OCI-LY7 (cell line): ENCODE measurements around the gene TPD52L1. TPM values are rescaled to one million over a fixed set of nuclear protein-coding genes. Genes with fewer than 3 reads are reported as not detected.
"Not testable (repeated sequence)": the region's sequence is repeated elsewhere in the genome, so short reads cannot be mapped to it uniquely, and the experiment has no call there.

Source experiments
- BruUV-seq: library from RNA; stranded (reverse); fragments of 400-500 nt; replicated peaks from 2 replicates; lab custom pipeline; 2021; lab: Mats Ljungman, UMichigan
- CTCF ChIA-PET: fragments of 300-600 bp; sonication (Branson Sonifier 250); formaldehyde crosslinking; loops from one replicate; lab custom pipeline; 2022; ENCODE audit warnings: antibody characterized with exemption; ENCODE audit not compliant: unreplicated experiment; lab: Charles Lee
- POLR2A ChIA-PET: fragments of 300-600 bp; sonication (Branson Sonifier 250); formaldehyde crosslinking; loops from one replicate; lab custom pipeline; 2022; ENCODE audit warnings: antibody characterized with exemption; lab: Charles Lee
- DNase-seq: peaks from one replicate; pipeline ENCODE4 v3.0.0-alpha.2; 2015; ENCODE audit warnings: low spot score
- H2AFZ ChIP-seq: fragments of 200-600 bp; sonication (generic), shearing (Covaris generic); 2 replicates; pipeline ENCODE4 v1.6.1; 2014; ENCODE audit warnings: mild to moderate bottlenecking, antibody characterized with exemption, low read length, moderate library complexity
- H3K27ac ChIP-seq: fragments of 200-600 bp; sonication (generic); 2 replicates; pipeline ENCODE4 v1.5.1; 2014; ENCODE audit warnings: mixed run types, low read depth, mild to moderate bottlenecking, moderate library complexity, low read length, inconsistent platforms; ENCODE audit not compliant: poor library complexity, severe bottlenecking
- H3K36me3 ChIP-seq: fragments of 200-600 bp; sonication (generic); 2 replicates; pipeline ENCODE4 v1.6.1; 2014; ENCODE audit warnings: mild to moderate bottlenecking, antibody characterized with exemption, low read length, moderate library complexity, mixed read lengths; ENCODE audit not compliant: insufficient read depth
- H3K4me1 ChIP-seq: fragments of 200-600 bp; sonication (generic); 2 replicates; pipeline ENCODE4 v1.5.1; 2014; ENCODE audit warnings: mild to moderate bottlenecking, low read length; ENCODE audit not compliant: insufficient read depth, poor library complexity, severe bottlenecking
- H3K4me2 ChIP-seq: fragments of 200-600 bp; sonication (generic); 2 replicates; pipeline ENCODE4 v1.6.1; 2014; ENCODE audit warnings: mild to moderate bottlenecking, low read length
- H3K4me3 ChIP-seq: fragments of 200-600 bp; sonication (generic); 2 replicates; pipeline ENCODE4 v1.5.1; 2014; ENCODE audit warnings: mild to moderate bottlenecking, low read depth, low read length; ENCODE audit not compliant: poor library complexity, severe bottlenecking
- H3K79me2 ChIP-seq: fragments of 200-600 bp; sonication (generic); 2 replicates; pipeline ENCODE4 v1.6.1; 2016; ENCODE audit warnings: low read depth, mild to moderate bottlenecking, low read length, moderate library complexity, mixed read lengths; ENCODE audit not compliant: insufficient read depth
- H3K9me2 ChIP-seq: fragments of 200-600 bp; sonication (generic); 2 replicates; pipeline ENCODE4 v1.6.1; 2016; ENCODE audit warnings: mild to moderate bottlenecking, low read length, mixed read lengths; ENCODE audit not compliant: insufficient read depth
- H3K9me3 ChIP-seq: fragments of 200-600 bp; sonication (generic); 2 replicates; pipeline ENCODE4 v1.6.1; 2014; ENCODE audit warnings: mild to moderate bottlenecking, mixed run types, low read length, mixed read lengths
- H4K20me1 ChIP-seq: fragments of 200-600 bp; sonication (generic); 2 replicates; pipeline ENCODE4 v1.6.1; 2014; ENCODE audit warnings: mild to moderate bottlenecking, antibody characterized with exemption, low read length, moderate library complexity, mixed read lengths; ENCODE audit not compliant: insufficient read depth
- CTCF ChIP-seq: fragments of 200-600 bp; sonication (generic); conservative IDR thresholded peaks from 2 replicates; pipeline ENCODE4 v1.5.1; 2014; ENCODE audit warnings: mild to moderate bottlenecking, antibody characterized with exemption, low read length, moderate library complexity, mixed read lengths
- EZH2phosphoT487 ChIP-seq: fragments of 200-600 bp; sonication (generic); IDR thresholded peaks from 2 replicates; pipeline ENCODE4 v1.6.1; 2018; ENCODE audit warnings: low read depth, borderline replicate concordance, mild to moderate bottlenecking, mixed run types, antibody characterized with exemption, low read length, moderate library complexity, mixed read lengths
- intact Hi-C: fragments of 100-400 bp; cut with micrococcal nuclease; formaldehyde crosslinking; loops from one replicate; pipeline ENCODE4 v1.10.0; 2022; ENCODE audit not compliant: unreplicated experiment
- total RNA-seq, 2 experiments: library from RNA; depleted of rRNA in 1 of 2; stranded (reverse); fragments of >200 nt in 1 of 2; shearing (Covaris generic) in 1 of 2; gene quantifications; 2 replicates each; pipeline ENCODE4 v1.2.3, GENCODE V29; 2014 to 2022

Gene TPD52L1
- total RNA-seq, 2 experiments from 2014 or later = not detected

- H3K4me2 ChIP-seq = no peak overlapping the region
- H3K9me3 ChIP-seq = no peaks in the 10 kb centered on the region
- TF ChIP-seq EZH2phosphoT487 (no peak), CTCF (no peak)
- H3K9me2 ChIP-seq = no peaks in the 10 kb centered on the region
- no peak for DNase-seq
- H3K36me3 ChIP-seq = no peaks in the 10 kb centered on the region
- H4K20me1 ChIP-seq = no peaks in the 10 kb centered on the region
- no peaks in the 10 kb centered on the region for H3K79me2 ChIP-seq
- no peaks in the 10 kb centered on the region for H3K4me1 ChIP-seq
- H3K27ac ChIP-seq = no peak overlapping the region
- ChIA-PET POLR2A (interaction anchor here (0.5 to 2.0 kb wide), 2 partner anchors 10 to 1699 kb away, joined by 3 to 5 read pairs; no protein-coding TSS in a partner anchor), CTCF (no interaction called here)
- no peak overlapping the region for H3K4me3 ChIP-seq
- intact Hi-C loops = no loop called here
- no peak overlapping the region for H2AFZ ChIP-seq
- BruUV-seq = no TSS peak
Observed at GRCh38 chr6:125123051-125123450, 30.5 kb upstream of the TPD52L1 start.

- Histone ChIP-seq H3K4me3 (no peak overlapping the region), H4K20me1 (no peaks in the 10 kb centered on the region), H3K9me3 (no peaks in the 10 kb centered on the region), H3K4me1 (no peaks in the 10 kb centered on the region), H3K36me3 (no peaks in the 10 kb centered on the region), H3K9me2 (no peaks in the 10 kb centered on the region), H3K4me2 (no peak overlapping the region), H2AFZ (no peak overlapping the region), H3K79me2 (no peaks in the 10 kb centered on the region), H3K27ac (no peak overlapping the region)
- TF ChIP-seq EZH2phosphoT487 (no peak), CTCF (no peak)
- intact Hi-C loops = no loop called here
- ChIA-PET CTCF (no interaction called here), POLR2A (interaction anchor here (0.6 to 2.0 kb wide), 2 partner anchors 9 to 56 kb away, joined by 3 to 5 read pairs; no protein-coding TSS in a partner anchor)
- no TSS peak for BruUV-seq
- no peak for DNase-seq
Observed at GRCh38 chr6:125123468-125124048, 30.0 kb upstream of the TPD52L1 start.

- Histone ChIP-seq H3K4me3 (no peak overlapping the region), H3K4me2 (no peak overlapping the region), H3K27ac (no peak overlapping the region), H2AFZ (no peak overlapping the region), H3K79me2 (no peaks in the 10 kb centered on the region), H4K20me1 (no peaks in the 10 kb centered on the region), H3K9me3 (no peaks in the 10 kb centered on the region), H3K36me3 (no peaks in the 10 kb centered on the region), H3K9me2 (no peaks in the 10 kb centered on the region), H3K4me1 (no peaks in the 10 kb centered on the region)
- intact Hi-C loops = no loop called here
- ChIA-PET POLR2A (interaction anchor here (0.6 kb wide), 2 partner anchors 57 to 878 kb away, joined by 3 read pairs; no protein-coding TSS in a partner anchor), CTCF (no interaction called here)
- DNase-seq = no peak
- BruUV-seq = no TSS peak
- TF ChIP-seq CTCF (no peak), EZH2phosphoT487 (no peak)
Observed at GRCh38 chr6:125124049-125124669, 29.4 kb upstream of the TPD52L1 start.

- H3K4me1 ChIP-seq, H3K36me3 ChIP-seq, H3K9me2 ChIP-seq, POLR2A ChIA-PET, H2AFZ ChIP-seq, intact Hi-C loops, DNase-seq, H4K20me1 ChIP-seq, H3K4me2 ChIP-seq, H3K4me3 ChIP-seq, H3K79me2 ChIP-seq, H3K27ac ChIP-seq, BruUV-seq, H3K9me3 ChIP-seq: not testable (repeated sequence)
- CTCF ChIA-PET = interaction anchor here (0.6 kb wide), 1 partner anchor 255 kb away, joined by 3 read pairs; no protein-coding TSS in a partner anchor
Observed at GRCh38 chr6:125125856-125126255, 27.7 kb upstream of the TPD52L1 start.
